Testis (tissue), 2 donors: ENCODE data around the gene OVCH2.

Experiments
- POLR2A ChIP-seq: fragments of 450-650 bp; IDR thresholded peaks from one replicate; pipeline ENCODE4 v1.6.1; 2017; ENCODE audit warnings: antibody characterized with exemption, mild to moderate bottlenecking, moderate library complexity
- TF ChIP-seq, protein P1 (sequence below), 3 experiments: fragments of 450-650 bp in 2 of 3; fragments of 200-600 bp in 1 of 3; sonication (generic) in 1 of 3; IDR thresholded peaks; one replicate each; pipeline ENCODE4 v1.5.1; 2016 to 2019; ENCODE audit warnings: antibody characterized with exemption in 3 of 3, mild to moderate bottlenecking in 2 of 3, moderate library complexity in 1 of 3

- TF ChIP-seq, protein P1, sequence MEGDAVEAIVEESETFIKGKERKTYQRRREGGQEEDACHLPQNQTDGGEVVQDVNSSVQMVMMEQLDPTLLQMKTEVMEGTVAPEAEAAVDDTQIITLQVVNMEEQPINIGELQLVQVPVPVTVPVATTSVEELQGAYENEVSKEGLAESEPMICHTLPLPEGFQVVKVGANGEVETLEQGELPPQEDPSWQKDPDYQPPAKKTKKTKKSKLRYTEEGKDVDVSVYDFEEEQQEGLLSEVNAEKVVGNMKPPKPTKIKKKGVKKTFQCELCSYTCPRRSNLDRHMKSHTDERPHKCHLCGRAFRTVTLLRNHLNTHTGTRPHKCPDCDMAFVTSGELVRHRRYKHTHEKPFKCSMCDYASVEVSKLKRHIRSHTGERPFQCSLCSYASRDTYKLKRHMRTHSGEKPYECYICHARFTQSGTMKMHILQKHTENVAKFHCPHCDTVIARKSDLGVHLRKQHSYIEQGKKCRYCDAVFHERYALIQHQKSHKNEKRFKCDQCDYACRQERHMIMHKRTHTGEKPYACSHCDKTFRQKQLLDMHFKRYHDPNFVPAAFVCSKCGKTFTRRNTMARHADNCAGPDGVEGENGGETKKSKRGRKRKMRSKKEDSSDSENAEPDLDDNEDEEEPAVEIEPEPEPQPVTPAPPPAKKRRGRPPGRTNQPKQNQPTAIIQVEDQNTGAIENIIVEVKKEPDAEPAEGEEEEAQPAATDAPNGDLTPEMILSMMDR (IDR thresholded peaks at IDR 0.05), result no peak
- no peak for TF ChIP-seq POLR2A
Measured at GRCh38 chr11:7677796-7678201, 28.5 kb downstream of the OVCH2 start.
